GM12865 (cell line): ENCODE results near the gene BEND6.

Source experiments
- DNase-seq: peaks from one replicate; pipeline ENCODE4 v3.0.0; 2010; ENCODE audit warnings: low read depth
- H3K4me3 ChIP-seq: 2 replicates; pipeline ENCODE4 v1.5.1; 2011; ENCODE audit warnings: mild to moderate bottlenecking, low read depth, low read length, control low read depth
- CTCF ChIP-seq: IDR thresholded peaks from 2 replicates; pipeline ENCODE4 v1.5.1; 2011; ENCODE audit warnings: low read length, control low read depth, low read depth, inconsistent platforms; ENCODE audit not compliant: insufficient read depth; ENCODE audit errors: missing control alignments

BEND6 gene

DNA sequence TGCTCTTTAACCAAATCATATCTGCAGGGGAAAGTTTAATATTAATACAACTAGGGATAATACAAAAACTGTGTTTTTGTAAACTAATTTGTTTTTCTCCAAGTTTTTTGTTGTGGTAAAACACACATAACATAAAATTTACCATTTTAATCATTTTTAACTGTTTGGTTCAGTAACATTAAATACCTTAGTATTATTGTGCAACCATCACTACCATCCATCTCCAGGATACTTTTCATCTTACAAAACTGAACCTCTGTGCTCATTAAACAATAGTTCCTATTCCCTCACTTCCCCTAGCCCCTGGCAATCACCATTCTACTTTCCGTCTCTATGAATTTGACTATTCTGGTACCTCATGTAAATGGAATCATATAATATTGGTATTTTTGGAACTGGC lies 15.9 kb downstream of the BEND6 start:
- no peak overlapping the region for H3K4me3 ChIP-seq
- no peak for DNase-seq
- TF ChIP-seq CTCF, result no peak

DNA sequence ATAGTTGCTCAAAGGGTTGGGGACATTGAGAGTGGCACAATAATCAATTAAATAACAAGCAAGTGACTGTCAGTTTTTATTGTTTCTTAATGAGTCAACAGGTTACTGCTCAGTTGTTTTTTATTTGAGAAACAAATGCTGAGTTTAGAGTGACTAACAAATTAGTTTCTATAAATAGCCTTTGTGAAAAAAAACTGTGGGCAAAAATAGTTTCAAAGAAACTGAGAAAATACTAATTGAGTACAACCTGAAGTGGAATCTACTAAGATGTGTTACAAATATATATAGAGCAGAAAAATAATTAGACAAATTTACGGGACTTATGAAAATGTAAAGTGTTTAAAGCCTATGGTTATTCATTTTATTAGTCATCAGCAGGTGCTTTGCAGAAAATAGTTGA lies 22.3 kb downstream of the BEND6 start:
- no peak for TF ChIP-seq CTCF
- DNase-seq, result peak; percentile 10
- no peak overlapping the region for H3K4me3 ChIP-seq

DNA sequence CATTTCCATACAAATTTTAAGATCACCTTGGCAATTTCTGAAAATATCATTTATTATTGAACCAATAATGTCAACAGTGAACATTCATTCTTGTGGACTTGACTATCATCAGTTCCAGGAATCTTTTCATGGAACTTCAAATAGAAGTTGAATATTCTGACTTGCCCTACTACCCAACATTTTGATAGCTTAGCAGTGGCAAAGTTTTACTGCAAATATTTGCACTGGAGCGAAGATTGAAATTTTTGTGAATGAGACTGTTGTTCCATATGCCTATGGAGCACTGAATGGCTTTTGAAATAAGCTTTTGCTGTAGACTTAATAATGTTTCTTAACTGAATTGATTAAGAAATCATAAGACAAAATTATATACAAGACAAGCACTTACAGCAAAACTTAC lies 23.6 kb downstream of the BEND6 start:
- DNase-seq, result no peak
- no peak overlapping the region for H3K4me3 ChIP-seq
- no peak for TF ChIP-seq CTCF

- no peak for DNase-seq
- no peak overlapping the region for H3K4me3 ChIP-seq
- no peak for TF ChIP-seq CTCF
Measured at GRCh38 chr6:56984361-56984760, 29.5 kb downstream of the BEND6 start.

DNA sequence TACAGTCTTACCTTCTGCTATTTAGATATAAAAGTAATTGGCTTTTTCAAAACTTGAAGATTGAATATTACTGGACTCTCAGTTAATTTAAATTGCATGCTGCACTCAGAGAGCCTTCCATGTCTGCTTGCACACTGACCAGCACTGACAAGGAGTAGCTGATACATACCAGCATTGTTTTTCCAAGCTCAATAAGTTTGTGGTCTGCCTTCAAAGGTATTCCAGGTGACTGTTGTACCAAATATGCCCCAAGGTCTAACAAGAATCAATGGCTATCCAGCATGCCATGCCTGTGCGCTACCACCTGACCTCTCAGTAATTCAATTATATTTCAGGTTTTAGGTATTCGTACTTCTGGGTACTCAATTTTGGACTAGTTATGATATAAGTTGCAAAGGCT lies 30.0 kb downstream of the BEND6 start:
- no peak for TF ChIP-seq CTCF
- H3K4me3 ChIP-seq, result no peak overlapping the region
- DNase-seq, result no peak

GRCh38 chr6:56986611-56987010 lies 31.7 kb downstream of the BEND6 start:
- no peak for DNase-seq
- no peak overlapping the region for H3K4me3 ChIP-seq
- TF ChIP-seq CTCF, result no peak

DNA sequence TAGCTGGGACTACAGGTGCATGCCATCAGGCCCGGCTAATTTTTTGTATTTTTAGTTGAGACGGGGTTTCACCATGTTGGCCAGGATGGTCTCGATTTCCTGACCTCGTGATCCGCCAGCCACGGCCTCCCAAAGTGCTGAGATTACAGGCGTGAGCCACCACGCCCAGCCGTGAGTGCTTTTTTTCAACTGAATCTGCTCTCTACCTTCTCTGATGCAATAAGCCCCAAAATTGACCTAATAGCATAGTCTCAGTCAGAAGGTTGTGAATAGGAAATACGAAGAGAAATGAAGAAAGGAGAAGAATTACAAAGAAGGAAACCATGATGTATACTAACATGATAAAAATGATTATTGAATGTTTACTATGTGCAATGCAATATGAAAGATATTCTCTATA lies 33.2 kb downstream of the BEND6 start:
- TF ChIP-seq CTCF, result no peak
- no peak overlapping the region for H3K4me3 ChIP-seq
- DNase-seq, result no peak
